A549 treated with Hydrocortisone at 1 μM for 4 hours (cell line): ENCODE measurements around the gene OR2AG2. TPM values are rescaled to one million over a fixed set of nuclear protein-coding genes. Genes with fewer than 3 reads are reported as not detected.

Source experiments
- total RNA-seq: library from RNA; stranded (reverse); fragments of 200-300 nt; extraction: Qiagen RNA extraction; gene quantifications from 5 replicates; pipeline ENCODE4 v1.2.3, GENCODE V29; 2022

Gene OR2AG2, protein sequence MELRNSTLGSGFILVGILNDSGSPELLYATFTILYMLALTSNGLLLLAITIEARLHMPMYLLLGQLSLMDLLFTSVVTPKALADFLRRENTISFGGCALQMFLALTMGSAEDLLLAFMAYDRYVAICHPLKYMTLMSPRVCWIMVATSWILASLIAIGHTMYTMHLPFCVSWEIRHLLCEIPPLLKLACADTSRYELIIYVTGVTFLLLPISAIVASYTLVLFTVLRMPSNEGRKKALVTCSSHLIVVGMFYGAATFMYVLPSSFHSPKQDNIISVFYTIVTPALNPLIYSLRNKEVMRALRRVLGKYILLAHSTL
- total RNA-seq: 0.07 to 0.20 TPM in 2 of 5 replicates, not detected in the others

DNA sequence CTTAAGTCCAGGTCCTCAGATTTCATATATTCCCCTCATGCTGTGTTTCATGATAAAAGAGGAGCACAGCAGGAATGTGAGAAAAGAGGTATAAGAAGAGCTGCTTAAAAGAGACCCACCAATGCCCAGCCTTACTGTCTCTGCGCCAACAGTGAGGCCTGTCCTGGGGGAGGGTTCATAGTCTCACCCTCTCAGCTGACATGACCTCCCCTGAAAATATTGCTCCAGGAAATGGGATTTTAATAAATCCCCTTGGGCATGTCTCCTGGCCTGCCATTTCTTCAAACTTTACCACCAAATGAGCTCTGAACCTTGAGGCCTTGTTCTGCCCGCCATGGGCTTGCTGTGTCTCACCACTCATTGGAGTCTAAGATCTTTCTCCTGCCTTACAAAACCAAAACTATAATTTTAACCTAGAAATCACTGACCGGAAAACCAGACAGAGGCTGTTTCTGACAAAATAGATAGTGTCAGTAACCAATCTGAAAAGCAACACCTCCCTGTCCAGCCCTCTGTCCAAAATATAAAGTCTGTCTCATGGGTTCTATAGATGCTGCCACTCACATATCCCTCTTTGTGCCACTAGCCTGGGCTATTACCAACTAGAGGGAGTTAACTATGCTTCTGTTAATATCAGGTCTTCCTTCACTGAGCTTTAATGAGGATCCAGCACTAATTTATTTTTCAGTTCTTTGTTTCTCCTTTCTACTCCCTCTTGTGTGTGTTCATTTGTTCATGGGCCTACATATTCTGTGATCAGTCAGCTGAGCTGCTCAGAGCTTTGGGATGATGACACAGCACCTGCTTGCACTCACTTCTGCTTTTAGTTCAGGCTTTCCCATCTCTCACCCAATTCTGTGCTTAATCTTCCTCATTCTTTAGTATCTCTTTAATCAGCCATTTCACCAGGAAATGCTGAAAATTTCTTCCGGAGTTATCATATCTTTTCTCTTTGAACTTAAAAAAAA is at the start of gene OR2AG2:
TSS of gene OR2AG2 (minus strand) at position 51 of the 968 bp plus-strand sequence. CDS start 3,019 bp downstream, outside the sequence.

DNA sequence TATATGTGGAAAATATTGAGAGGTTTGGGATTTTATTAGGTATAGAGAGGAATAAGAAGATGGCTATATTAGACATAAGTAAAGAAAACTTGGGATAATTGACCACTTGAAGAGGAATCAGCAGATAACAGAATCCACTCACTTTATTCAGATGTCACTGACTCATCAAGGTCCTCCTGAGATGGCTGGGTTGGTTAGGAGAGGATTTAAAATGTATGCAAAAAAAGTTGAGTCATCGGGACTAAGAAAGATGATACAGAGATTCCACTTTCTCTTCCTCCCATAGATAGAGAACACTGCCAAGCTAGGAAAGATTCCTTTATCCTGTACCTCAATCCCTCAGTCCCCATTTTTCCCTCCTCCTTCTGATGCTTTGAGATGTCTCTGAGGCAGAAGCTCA is 27.6 kb upstream of the OR2AG2 start, which contains the start of gene OR6A2:
TSS of gene OR6A2 (minus strand) at position 288 of the 400 bp plus-strand sequence. CDS start 3,981 bp downstream, outside the sequence.

DNA sequence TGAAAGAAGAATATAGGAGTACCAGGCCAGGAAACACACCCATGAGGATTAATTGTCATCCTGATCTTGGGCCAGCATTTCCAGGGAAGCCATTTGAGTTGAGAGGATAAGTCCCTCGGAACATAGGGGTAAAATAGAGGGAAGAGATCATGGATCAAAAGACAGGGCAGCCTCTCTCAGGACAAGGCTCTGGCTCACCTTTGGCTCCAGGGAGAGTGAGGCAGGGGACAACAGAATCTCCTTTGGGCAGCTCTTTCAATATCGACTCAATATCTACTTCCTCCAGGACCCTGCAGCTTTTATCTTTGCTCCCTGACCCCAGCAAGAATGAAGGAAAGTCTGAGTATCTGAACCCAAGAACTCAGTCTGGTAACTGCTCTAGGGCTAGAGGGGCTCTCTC is 10.9 kb upstream of the OR2AG2 start, which contains the start of gene OR2AG1:
TSS of gene OR2AG1 (plus strand) at position 301 of the 400 bp plus-strand sequence. CDS start 2,018 bp downstream, outside the sequence.

Other genes starting within 250 kb of the OR2AG2 start
- gene RRP8, start 168.4 kb downstream of the OR2AG2 start, total RNA-seq: 26.0 to 38.0 TPM (median 32.7 TPM) in 5 replicates
- 112 to 121 TPM (median 115 TPM) in 5 replicates for gene ILK, start 168.2 kb downstream of the OR2AG2 start, total RNA-seq
- 134 to 257 TPM (median 219 TPM) in 5 replicates for gene TAF10, start 159.8 kb downstream of the OR2AG2 start, total RNA-seq
- 41.2 to 46.0 TPM (median 44.5 TPM) in 5 replicates for gene TPP1, start 152.6 kb downstream of the OR2AG2 start, total RNA-seq
- 0.09 to 0.10 TPM (median 0.09 TPM) in 5 replicates for gene DCHS1, start 116.2 kb downstream of the OR2AG2 start, total RNA-seq
- 80.2 to 104 TPM (median 93.9 TPM) in 5 replicates for gene MRPL17, start 88.6 kb downstream of the OR2AG2 start, total RNA-seq
- not detected in 5 replicates for gene OR2AG1, start 11.0 kb upstream of the OR2AG2 start, total RNA-seq
- not detected in 5 replicates for gene OR6A2, start 27.7 kb upstream of the OR2AG2 start, total RNA-seq
- not detected in 5 replicates for gene OR10A5, start 73.7 kb upstream of the OR2AG2 start, total RNA-seq
- gene OR10A2, start 91.1 kb upstream of the OR2AG2 start, total RNA-seq: not detected in 5 replicates
- not detected in 5 replicates for gene OR10A4, start 104.6 kb upstream of the OR2AG2 start, total RNA-seq
- gene OR2D2, start 120.5 kb upstream of the OR2AG2 start, total RNA-seq: not detected in 5 replicates
- gene OR2D3, start 149.0 kb upstream of the OR2AG2 start, total RNA-seq: not detected in 5 replicates
- gene ZNF215, start 154.4 kb upstream of the OR2AG2 start, total RNA-seq: 0.78 to 1.0 TPM (median 0.85 TPM) in 5 replicates
- 0.76 to 1.9 TPM (median 0.83 TPM) in 5 replicates for gene ZNF214, start 248.4 kb upstream of the OR2AG2 start, total RNA-seq
- gene NLRP14, start 248.5 kb upstream of the OR2AG2 start, total RNA-seq: not detected in 5 replicates